Heart left ventricle (tissue), 13 donors: ENCODE measurements around the gene MAML1.

ENCODE experiments used
- CTCF ChIP-seq, 12 donors: fragments of 200-600 bp; sonication (generic) in 4 of 12; IDR thresholded peaks; one replicate each; pipeline versions ENCODE4 v1.5.0 to v1.8.0; 2018 to 2022; ENCODE audit warnings: antibody characterized with exemption in 12 of 12, mild to moderate bottlenecking in 5 of 12
- POLR2A ChIP-seq, 2 donors: fragments of 450-650 bp; IDR thresholded peaks; one replicate each; pipeline ENCODE4 v1.6.1; 2017; ENCODE audit warnings: antibody characterized with exemption in 2 of 2, mild to moderate bottlenecking in 2 of 2, moderate library complexity in 2 of 2
- donor health status: ischemic (EF 13 %, LVEDD 7.1; RV severe dilation, severe dysfunction).
- donor health status: DM: no; HTN: yes; CAD: no.
- donor health status: DM: no; HTN: no; CAD: no.
- donor health status: ischemic (EF 25% LVEDD 6.9; RV normal size, moderate dysfunction).
- donor health status: ischemic (EF 25% LVEDD 5.7; RV mildly dilated, moderate dysfunction).
- donor health status: ischemic (EF 35%, LVEDD 5.7; RV mildly dilated, moderate dysfunction).
- donor health status: nonischemic (EF 11% LVEDD 7.7; RV severe dilation, severe dysfunction).
- donor health status: DM: yes; HTN: yes; CAD: no.
- donor health status: PGD.
- donor health status: ischemic (EF 29% LVEDD 5.4; RV normal size, mild dysfunction).
- donor health status: nonischemic (EF 23%, LVEDD 6.1; RV moderate dilation, normal function).

GRCh38 chr5:179765400-179765799 is 32.8 kb downstream of the MAML1 start:
- no peak for TF ChIP-seq POLR2A (IDR thresholded peaks at IDR 0.05)
- TF ChIP-seq CTCF (IDR thresholded peaks at IDR 0.05) = no peak
